ENCODE data around the gene CDK3.

- TF ChIP-seq CTCF (IDR thresholded peaks at IDR 0.05) (no peak), POLR2AphosphoS5 (IDR thresholded peaks at IDR 0.05; ENCODE audit: low read depth, low read length) (no peak), REST (IDR thresholded peaks at IDR 0.05; ENCODE audit: insufficient read depth in 1 of 2, low read depth in 2 of 2, low read length in 1 of 2) (no peak)
These were observed 9.3 kb upstream of the CDK3 start for GRCh38 chr17:75991396-75991795.
